ENCODE data around the gene LLCFC1. TPM values are rescaled to one million over a fixed set of nuclear protein-coding genes. Genes with fewer than 3 reads are reported as not detected.

The LLCFC1 gene
- total RNA-seq, 1 experiment from 2014 or later = not detected

- no TSS peak for BruUV-seq (replicated peaks)
- H3K4me1 ChIP-seq (ENCODE audit: insufficient read depth, low read length, poor library complexity, severe bottlenecking) = no peaks in the 10 kb centered on the region
- intact Hi-C loops (cut with micrococcal nuclease; ENCODE audit: unreplicated experiment) = no loop called here
Measured at GRCh38 chr7:142957723-142958122, 18.4 kb downstream of the LLCFC1 start.

GRCh38 chr7:142959202-142959601, 19.9 kb downstream of the LLCFC1 start:
- H3K27ac ChIP-seq (ENCODE audit: low read depth, low read length, poor library complexity, severe bottlenecking) = no peak overlapping the region
- intact Hi-C loops (cut with micrococcal nuclease; ENCODE audit: unreplicated experiment) = no loop called here
- H3K4me3 ChIP-seq (ENCODE audit: low read depth, low read length, poor library complexity, severe bottlenecking) = no peak overlapping the region
- BruUV-seq (replicated peaks) = no TSS peak
- no peaks in the 10 kb centered on the region for H3K36me3 ChIP-seq (ENCODE audit: insufficient read depth, low read length, poor library complexity, severe bottlenecking)
- no peak for TF ChIP-seq EZH2 (IDR thresholded peaks at IDR 0.05; ENCODE audit: borderline replicate concordance, low read depth, low read length, poor library complexity, severe bottlenecking)
- TF ChIP-seq, protein P1, sequence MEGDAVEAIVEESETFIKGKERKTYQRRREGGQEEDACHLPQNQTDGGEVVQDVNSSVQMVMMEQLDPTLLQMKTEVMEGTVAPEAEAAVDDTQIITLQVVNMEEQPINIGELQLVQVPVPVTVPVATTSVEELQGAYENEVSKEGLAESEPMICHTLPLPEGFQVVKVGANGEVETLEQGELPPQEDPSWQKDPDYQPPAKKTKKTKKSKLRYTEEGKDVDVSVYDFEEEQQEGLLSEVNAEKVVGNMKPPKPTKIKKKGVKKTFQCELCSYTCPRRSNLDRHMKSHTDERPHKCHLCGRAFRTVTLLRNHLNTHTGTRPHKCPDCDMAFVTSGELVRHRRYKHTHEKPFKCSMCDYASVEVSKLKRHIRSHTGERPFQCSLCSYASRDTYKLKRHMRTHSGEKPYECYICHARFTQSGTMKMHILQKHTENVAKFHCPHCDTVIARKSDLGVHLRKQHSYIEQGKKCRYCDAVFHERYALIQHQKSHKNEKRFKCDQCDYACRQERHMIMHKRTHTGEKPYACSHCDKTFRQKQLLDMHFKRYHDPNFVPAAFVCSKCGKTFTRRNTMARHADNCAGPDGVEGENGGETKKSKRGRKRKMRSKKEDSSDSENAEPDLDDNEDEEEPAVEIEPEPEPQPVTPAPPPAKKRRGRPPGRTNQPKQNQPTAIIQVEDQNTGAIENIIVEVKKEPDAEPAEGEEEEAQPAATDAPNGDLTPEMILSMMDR (conservative IDR thresholded peaks at IDR 0.05; ENCODE audit: low read depth, low read length) = no peak
- no peaks in the 10 kb centered on the region for H3K9me3 ChIP-seq (ENCODE audit: low read depth, low read length, poor library complexity, severe bottlenecking)
- CTCF ChIA-PET = interaction anchor here (0.6 kb wide), 1 partner anchor 10 kb away, joined by 3 read pairs; no protein-coding TSS in a partner anchor
- POLR2A ChIA-PET (ENCODE audit: low non-redundant PET) = no interaction called here
- peaks cover 3% of the 10 kb centered on the region for H3K27me3 ChIP-seq (replicated peaks; ENCODE audit: insufficient read depth, low read depth, low read length, poor library complexity)
- DNase-seq (ENCODE audit: low spot score) = no peak
- no peaks in the 10 kb centered on the region for H3K4me1 ChIP-seq (ENCODE audit: insufficient read depth, low read length, poor library complexity, severe bottlenecking)

More at GRCh38 chr7:142957723-142958122, 18.4 kb downstream of the LLCFC1 start:
- POLR2A ChIA-PET (ENCODE audit: low non-redundant PET) = no interaction called here
- H3K36me3 ChIP-seq (ENCODE audit: insufficient read depth, low read length, poor library complexity, severe bottlenecking) = no peaks in the 10 kb centered on the region
- no peaks in the 10 kb centered on the region for H3K9me3 ChIP-seq (ENCODE audit: low read depth, low read length, poor library complexity, severe bottlenecking)
- no peak for DNase-seq (ENCODE audit: low spot score)
- TF ChIP-seq, protein P1 (conservative IDR thresholded peaks at IDR 0.05; ENCODE audit: low read depth, low read length) = no peak
- no peak for TF ChIP-seq EZH2 (IDR thresholded peaks at IDR 0.05; ENCODE audit: borderline replicate concordance, low read depth, low read length, poor library complexity, severe bottlenecking)
- H3K27me3 ChIP-seq (replicated peaks; ENCODE audit: insufficient read depth, low read depth, low read length, poor library complexity) = peaks cover 3% of the 10 kb centered on the region
- CTCF ChIA-PET = no interaction called here
- H3K4me3 ChIP-seq (ENCODE audit: low read depth, low read length, poor library complexity, severe bottlenecking) = no peak overlapping the region
- no peak overlapping the region for H3K27ac ChIP-seq (ENCODE audit: low read depth, low read length, poor library complexity, severe bottlenecking)

GRCh38 chr7:142960955-142961512, 21.8 kb downstream of the LLCFC1 start:
- intact Hi-C loops (cut with micrococcal nuclease; ENCODE audit: unreplicated experiment) = no loop called here
- no peak overlapping the region for H3K27ac ChIP-seq (ENCODE audit: low read depth, low read length, poor library complexity, severe bottlenecking)
- peaks cover 3% of the 10 kb centered on the region for H3K27me3 ChIP-seq (replicated peaks; ENCODE audit: insufficient read depth, low read depth, low read length, poor library complexity)
- H3K4me3 ChIP-seq (ENCODE audit: low read depth, low read length, poor library complexity, severe bottlenecking) = no peak overlapping the region
- H3K9me3 ChIP-seq (ENCODE audit: low read depth, low read length, poor library complexity, severe bottlenecking) = no peaks in the 10 kb centered on the region
- ChIA-PET POLR2A (ENCODE audit: low non-redundant PET) (no interaction called here), CTCF (no interaction called here)
- H3K4me1 ChIP-seq (ENCODE audit: insufficient read depth, low read length, poor library complexity, severe bottlenecking) = no peaks in the 10 kb centered on the region
- no TSS peak for BruUV-seq (replicated peaks)
- TF ChIP-seq, protein P1 (conservative IDR thresholded peaks at IDR 0.05; ENCODE audit: low read depth, low read length) = no peak; the same call in 1 of the 2 replicates
- no peak for TF ChIP-seq EZH2 (IDR thresholded peaks at IDR 0.05; ENCODE audit: borderline replicate concordance, low read depth, low read length, poor library complexity, severe bottlenecking)
- no peak for DNase-seq (ENCODE audit: low spot score)
- H3K36me3 ChIP-seq (ENCODE audit: insufficient read depth, low read length, poor library complexity, severe bottlenecking) = no peaks in the 10 kb centered on the region
